ENCODE results near the gene KIF20B. TPM values are rescaled to one million over a fixed set of nuclear protein-coding genes. Genes with fewer than 3 reads are reported as not detected.

The KIF20B gene
- total and polyA plus RNA-seq, 4 donors, result 0.91 to 12.9 (median 1.3) TPM

DNA sequence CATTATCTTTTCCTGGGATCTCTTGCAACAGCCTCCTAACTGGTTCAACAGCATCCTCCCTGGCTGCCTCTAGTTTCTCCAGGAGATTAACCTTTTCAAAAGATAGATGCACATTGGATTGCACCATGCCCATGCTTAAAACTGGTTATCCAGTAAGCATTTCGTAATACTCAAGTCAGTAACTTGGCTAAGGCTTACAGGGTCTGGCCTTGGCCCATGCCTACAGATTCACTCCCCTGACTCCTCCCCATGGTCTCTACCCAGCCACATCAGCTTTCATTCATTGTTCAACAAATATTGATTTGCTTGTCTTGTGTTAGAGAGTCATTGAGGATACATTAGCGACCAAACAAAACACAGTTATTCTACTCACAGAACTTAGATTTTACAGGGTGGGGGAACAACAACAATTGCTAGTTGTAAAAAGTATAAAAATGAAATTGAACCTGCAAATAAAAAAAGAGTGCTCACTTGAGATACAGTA, 1.8 kb upstream of the KIF20B start:
- Histone ChIP-seq H3K4me1 (ENCODE audit: control insufficient read depth in 4 of 4, insufficient read depth in 4 of 4, low read length in 3 of 4) (peaks cover 0 to 27% (median 24%) of the 10 kb centered on the region in 4 donors), H3K4me3 (ENCODE audit: low read depth in 1 of 3, low read length in 3 of 3) (no peak overlapping the region), H3K9me3 (ENCODE audit: control insufficient read depth in 4 of 4, low read length in 3 of 4) (no peaks in the 10 kb centered on the region), H3K36me3 (ENCODE audit: control insufficient read depth in 4 of 4, insufficient read depth in 3 of 4, low read depth in 1 of 4, low read length in 3 of 4) (no peaks in the 10 kb centered on the region), H3K9ac (ENCODE audit: low read depth in 1 of 2, low read length in 2 of 2) (no peak overlapping the region), H3K27me3 (ENCODE audit: control insufficient read depth in 4 of 4, insufficient read depth in 4 of 4, low read length in 3 of 4) (no peaks in the 10 kb centered on the region), H3K27ac (ENCODE audit: low read depth in 1 of 2, low read length in 2 of 2) (peak overlapping the region; percentile 36 to 68)
- WGBS, result 36% methylated on average over 2 of the region's 2 CpGs
- DNase-seq (ENCODE audit: low spot score), result no peak
- TF ChIP-seq RXRA (IDR thresholded peaks at IDR 0.05) (peak; percentile 87 to 97), HNF4G (IDR thresholded peaks at IDR 0.05) (peak; percentile 47), FOXA2 (IDR thresholded peaks at IDR 0.05) (no peak), FOXA1 (IDR thresholded peaks at IDR 0.05) (peak; percentile 38), YY1 (IDR thresholded peaks at IDR 0.05) (peak; percentile 87), JUND (IDR thresholded peaks at IDR 0.05) (peak; percentile 78 to 92), HNF4A (conservative IDR thresholded peaks at IDR 0.05) (peak; percentile 85 to 96), EGR1 (IDR thresholded peaks at IDR 0.05; ENCODE audit: low read depth in 2 of 2) (peak in 1 of 2 donors; percentile 53), NR2F2 (IDR thresholded peaks at IDR 0.05) (no peak), TAF1 (conservative IDR thresholded peaks at IDR 0.05) (no peak), SP1 (IDR thresholded peaks at IDR 0.05) (peak; percentile 86), GABPA (IDR thresholded peaks at IDR 0.05 in 1 of 2, conservative IDR thresholded peaks at IDR 0.05 in 1 of 2) (peak in 1 of 2 donors; percentile 35), RAD21 (IDR thresholded peaks at IDR 0.05) (peak; percentile 65 to 75)
- TF ChIP-seq, protein P1, sequence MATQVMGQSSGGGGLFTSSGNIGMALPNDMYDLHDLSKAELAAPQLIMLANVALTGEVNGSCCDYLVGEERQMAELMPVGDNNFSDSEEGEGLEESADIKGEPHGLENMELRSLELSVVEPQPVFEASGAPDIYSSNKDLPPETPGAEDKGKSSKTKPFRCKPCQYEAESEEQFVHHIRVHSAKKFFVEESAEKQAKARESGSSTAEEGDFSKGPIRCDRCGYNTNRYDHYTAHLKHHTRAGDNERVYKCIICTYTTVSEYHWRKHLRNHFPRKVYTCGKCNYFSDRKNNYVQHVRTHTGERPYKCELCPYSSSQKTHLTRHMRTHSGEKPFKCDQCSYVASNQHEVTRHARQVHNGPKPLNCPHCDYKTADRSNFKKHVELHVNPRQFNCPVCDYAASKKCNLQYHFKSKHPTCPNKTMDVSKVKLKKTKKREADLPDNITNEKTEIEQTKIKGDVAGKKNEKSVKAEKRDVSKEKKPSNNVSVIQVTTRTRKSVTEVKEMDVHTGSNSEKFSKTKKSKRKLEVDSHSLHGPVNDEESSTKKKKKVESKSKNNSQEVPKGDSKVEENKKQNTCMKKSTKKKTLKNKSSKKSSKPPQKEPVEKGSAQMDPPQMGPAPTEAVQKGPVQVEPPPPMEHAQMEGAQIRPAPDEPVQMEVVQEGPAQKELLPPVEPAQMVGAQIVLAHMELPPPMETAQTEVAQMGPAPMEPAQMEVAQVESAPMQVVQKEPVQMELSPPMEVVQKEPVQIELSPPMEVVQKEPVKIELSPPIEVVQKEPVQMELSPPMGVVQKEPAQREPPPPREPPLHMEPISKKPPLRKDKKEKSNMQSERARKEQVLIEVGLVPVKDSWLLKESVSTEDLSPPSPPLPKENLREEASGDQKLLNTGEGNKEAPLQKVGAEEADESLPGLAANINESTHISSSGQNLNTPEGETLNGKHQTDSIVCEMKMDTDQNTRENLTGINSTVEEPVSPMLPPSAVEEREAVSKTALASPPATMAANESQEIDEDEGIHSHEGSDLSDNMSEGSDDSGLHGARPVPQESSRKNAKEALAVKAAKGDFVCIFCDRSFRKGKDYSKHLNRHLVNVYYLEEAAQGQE (IDR thresholded peaks at IDR 0.05), result peak; percentile 77
- TF ChIP-seq, protein P2, sequence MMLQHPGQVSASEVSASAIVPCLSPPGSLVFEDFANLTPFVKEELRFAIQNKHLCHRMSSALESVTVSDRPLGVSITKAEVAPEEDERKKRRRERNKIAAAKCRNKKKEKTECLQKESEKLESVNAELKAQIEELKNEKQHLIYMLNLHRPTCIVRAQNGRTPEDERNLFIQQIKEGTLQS (IDR thresholded peaks at IDR 0.05), result peak; percentile 68
- TF ChIP-seq, protein P3, sequence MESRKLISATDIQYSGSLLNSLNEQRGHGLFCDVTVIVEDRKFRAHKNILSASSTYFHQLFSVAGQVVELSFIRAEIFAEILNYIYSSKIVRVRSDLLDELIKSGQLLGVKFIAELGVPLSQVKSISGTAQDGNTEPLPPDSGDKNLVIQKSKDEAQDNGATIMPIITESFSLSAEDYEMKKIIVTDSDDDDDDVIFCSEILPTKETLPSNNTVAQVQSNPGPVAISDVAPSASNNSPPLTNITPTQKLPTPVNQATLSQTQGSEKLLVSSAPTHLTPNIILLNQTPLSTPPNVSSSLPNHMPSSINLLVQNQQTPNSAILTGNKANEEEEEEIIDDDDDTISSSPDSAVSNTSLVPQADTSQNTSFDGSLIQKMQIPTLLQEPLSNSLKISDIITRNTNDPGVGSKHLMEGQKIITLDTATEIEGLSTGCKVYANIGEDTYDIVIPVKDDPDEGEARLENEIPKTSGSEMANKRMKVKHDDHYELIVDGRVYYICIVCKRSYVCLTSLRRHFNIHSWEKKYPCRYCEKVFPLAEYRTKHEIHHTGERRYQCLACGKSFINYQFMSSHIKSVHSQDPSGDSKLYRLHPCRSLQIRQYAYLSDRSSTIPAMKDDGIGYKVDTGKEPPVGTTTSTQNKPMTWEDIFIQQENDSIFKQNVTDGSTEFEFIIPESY (IDR thresholded peaks at IDR 0.05), result peak; percentile 92
- TF ChIP-seq, protein P4, sequence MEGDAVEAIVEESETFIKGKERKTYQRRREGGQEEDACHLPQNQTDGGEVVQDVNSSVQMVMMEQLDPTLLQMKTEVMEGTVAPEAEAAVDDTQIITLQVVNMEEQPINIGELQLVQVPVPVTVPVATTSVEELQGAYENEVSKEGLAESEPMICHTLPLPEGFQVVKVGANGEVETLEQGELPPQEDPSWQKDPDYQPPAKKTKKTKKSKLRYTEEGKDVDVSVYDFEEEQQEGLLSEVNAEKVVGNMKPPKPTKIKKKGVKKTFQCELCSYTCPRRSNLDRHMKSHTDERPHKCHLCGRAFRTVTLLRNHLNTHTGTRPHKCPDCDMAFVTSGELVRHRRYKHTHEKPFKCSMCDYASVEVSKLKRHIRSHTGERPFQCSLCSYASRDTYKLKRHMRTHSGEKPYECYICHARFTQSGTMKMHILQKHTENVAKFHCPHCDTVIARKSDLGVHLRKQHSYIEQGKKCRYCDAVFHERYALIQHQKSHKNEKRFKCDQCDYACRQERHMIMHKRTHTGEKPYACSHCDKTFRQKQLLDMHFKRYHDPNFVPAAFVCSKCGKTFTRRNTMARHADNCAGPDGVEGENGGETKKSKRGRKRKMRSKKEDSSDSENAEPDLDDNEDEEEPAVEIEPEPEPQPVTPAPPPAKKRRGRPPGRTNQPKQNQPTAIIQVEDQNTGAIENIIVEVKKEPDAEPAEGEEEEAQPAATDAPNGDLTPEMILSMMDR (IDR thresholded peaks at IDR 0.05; ENCODE audit: low read depth, low read length, missing input control), result no peak
- TF ChIP-seq, protein P5, sequence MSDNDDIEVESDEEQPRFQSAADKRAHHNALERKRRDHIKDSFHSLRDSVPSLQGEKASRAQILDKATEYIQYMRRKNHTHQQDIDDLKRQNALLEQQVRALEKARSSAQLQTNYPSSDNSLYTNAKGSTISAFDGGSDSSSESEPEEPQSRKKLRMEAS (IDR thresholded peaks at IDR 0.05), result peak; percentile 93

All from liver (tissue), 9 donors.